ENCODE results near the gene DNMBP. TPM values are rescaled to one million over a fixed set of nuclear protein-coding genes. Genes with fewer than 3 reads are reported as not detected.
"Not testable (repeated sequence)": the region's sequence is repeated elsewhere in the genome, so short reads cannot be mapped to it uniquely, and the experiment has no call there.

The DNMBP gene
- total RNA-seq, 1 donor from 2014 or later: 2.3 TPM

- intact Hi-C loops (cut with micrococcal nuclease): no loop called here
Observed at GRCh38 chr10:99958806-99959205, 50.9 kb downstream of the DNMBP start.

- intact Hi-C loops (cut with micrococcal nuclease): no loop called here
Observed at GRCh38 chr10:99958302-99958701, 51.4 kb downstream of the DNMBP start.

- intact Hi-C loops (cut with micrococcal nuclease): not testable (repeated sequence)
Observed at GRCh38 chr10:99953510-99953909, 56.2 kb downstream of the DNMBP start.

- intact Hi-C loops (cut with micrococcal nuclease): no loop called here
Observed at GRCh38 chr10:99952799-99953198, 56.9 kb downstream of the DNMBP start.

- intact Hi-C loops (cut with micrococcal nuclease): not testable (repeated sequence)
Observed at GRCh38 chr10:99946051-99946450, 63.7 kb downstream of the DNMBP start.

GRCh38 chr10:99945263-99945662 lies 64.5 kb downstream of the DNMBP start:
- intact Hi-C loops (cut with micrococcal nuclease): no loop called here

- intact Hi-C loops (cut with micrococcal nuclease): no loop called here
Observed at GRCh38 chr10:99944860-99945259, 64.9 kb downstream of the DNMBP start.

- intact Hi-C loops (cut with micrococcal nuclease): no loop called here
Observed at GRCh38 chr10:99943908-99944307, 65.8 kb downstream of the DNMBP start.

GRCh38 chr10:99941942-99942820 lies 67.6 kb downstream of the DNMBP start:
- intact Hi-C loops (cut with micrococcal nuclease): no loop called here

GRCh38 chr10:99938563-99938962 lies 71.2 kb downstream of the DNMBP start:
- intact Hi-C loops (cut with micrococcal nuclease): no loop called here

GRCh38 chr10:99937630-99938029 lies 72.1 kb downstream of the DNMBP start:
- intact Hi-C loops (cut with micrococcal nuclease): no loop called here

GRCh38 chr10:99932203-99932957 lies 77.4 kb downstream of the DNMBP start:
- intact Hi-C loops (cut with micrococcal nuclease): not testable (repeated sequence)

GRCh38 chr10:99930731-99931550 lies 78.8 kb downstream of the DNMBP start:
- intact Hi-C loops (cut with micrococcal nuclease): no loop called here

GRCh38 chr10:99929360-99929759 lies 80.4 kb downstream of the DNMBP start:
- intact Hi-C loops (cut with micrococcal nuclease): no loop called here

GRCh38 chr10:99927721-99928280 lies 81.9 kb downstream of the DNMBP start:
- intact Hi-C loops (cut with micrococcal nuclease): no loop called here

- intact Hi-C loops (cut with micrococcal nuclease): no loop called here
Observed at GRCh38 chr10:99926925-99927720, 82.6 kb downstream of the DNMBP start.

GRCh38 chr10:99924451-99925255 lies 85.1 kb downstream of the DNMBP start:
- intact Hi-C loops (cut with micrococcal nuclease): no loop called here

GRCh38 chr10:99921948-99922347 lies 87.8 kb downstream of the DNMBP start:
- intact Hi-C loops (cut with micrococcal nuclease): no loop called here

- intact Hi-C loops (cut with micrococcal nuclease): no loop called here
Observed at GRCh38 chr10:99920901-99921300, 88.8 kb downstream of the DNMBP start.

GRCh38 chr10:99920486-99920885 lies 89.3 kb downstream of the DNMBP start:
- intact Hi-C loops (cut with micrococcal nuclease): no loop called here

Measured in T-helper 1 cell treated with Interleukin-12 subunit alpha and Interleukin-12 subunit beta and Interleukin-4 antibody, amounts not matched to agents 30 ng/mL and 1 ng/mL, for 36 hours (primary cell).